MM.1S (cell line): ENCODE data around the gene HEATR1.

Source experiments
- DNase-seq: peaks from one replicate; pipeline ENCODE4 v3.0.0-alpha.2; 2015
- H2AFZ ChIP-seq: fragments of 300-600 bp; sonication (generic); 2 replicates; pipeline ENCODE4 v1.6.0; 2016; ENCODE audit warnings: antibody characterized with exemption, low read length
- H3F3A ChIP-seq: fragments of 300-600 bp; sonication (generic); 2 replicates; pipeline ENCODE4 v1.6.1; 2016; ENCODE audit warnings: mild to moderate bottlenecking, antibody characterized with exemption, low read length, moderate library complexity, mixed read lengths; ENCODE audit not compliant: insufficient read depth
- H3K27ac ChIP-seq: fragments of 300-600 bp; sonication (generic); 2 replicates; pipeline ENCODE4 v1.5.1; 2016; ENCODE audit warnings: mild to moderate bottlenecking, low read length
- H3K27me3 ChIP-seq: fragments of 300-600 bp; sonication (generic); replicated peaks from 2 replicates; pipeline ENCODE4 v1.6.0; 2016; ENCODE audit warnings: low read length; ENCODE audit not compliant: insufficient read depth
- H3K36me3 ChIP-seq: fragments of 300-600 bp; sonication (generic); replicated peaks from 2 replicates; pipeline ENCODE4 v1.6.1; 2016; ENCODE audit warnings: mild to moderate bottlenecking, low read length, mixed read lengths; ENCODE audit not compliant: insufficient read depth
- H3K4me1 ChIP-seq: fragments of 300-600 bp; sonication (generic); 2 replicates; pipeline ENCODE4 v1.6.1; 2016; ENCODE audit warnings: low read length, mixed read lengths
- H3K4me2 ChIP-seq: fragments of 300-600 bp; sonication (generic); 2 replicates; pipeline ENCODE4 v1.6.0; 2016; ENCODE audit warnings: low read depth, low read length
- H3K4me3 ChIP-seq: fragments of 300-600 bp; sonication (generic); 2 replicates; pipeline ENCODE4 v1.5.1; 2016; ENCODE audit warnings: low read length, mixed read lengths
- H3K79me2 ChIP-seq: fragments of 300-600 bp; sonication (generic); 2 replicates; pipeline ENCODE4 v1.6.1; 2016; ENCODE audit warnings: mixed run types, low read length, mixed read lengths
- H3K9ac ChIP-seq: fragments of 300-600 bp; sonication (generic); 2 replicates; pipeline ENCODE4 v1.6.1; 2016; ENCODE audit warnings: low read length, mixed read lengths
- H3K9me2 ChIP-seq: fragments of 300-600 bp; sonication (generic); replicated peaks from 2 replicates; pipeline ENCODE4 v1.6.1; 2016; ENCODE audit warnings: mild to moderate bottlenecking, low read length, mixed read lengths; ENCODE audit not compliant: insufficient read depth
- H3K9me3 ChIP-seq: fragments of 300-600 bp; sonication (generic); replicated peaks from 2 replicates; pipeline ENCODE4 v1.6.1; 2016; ENCODE audit warnings: mild to moderate bottlenecking, low read length, mixed read lengths; ENCODE audit not compliant: insufficient read depth
- H4K20me1 ChIP-seq: fragments of 300-600 bp; sonication (generic); 2 replicates; pipeline ENCODE4 v1.6.1; 2016; ENCODE audit warnings: mild to moderate bottlenecking, low read length, moderate library complexity, mixed read lengths; ENCODE audit not compliant: insufficient read depth
- CTCF ChIP-seq: fragments of 300-600 bp; sonication (generic); IDR thresholded peaks from 2 replicates; pipeline ENCODE4 v1.5.1; 2016; ENCODE audit warnings: antibody characterized with exemption, low read length, mixed read lengths
- EZH2 ChIP-seq: fragments of 300-600 bp; sonication (generic); optimal IDR thresholded peaks from 2 replicates; pipeline ENCODE3; 2017; ENCODE audit warnings: low read depth, mild to moderate bottlenecking, antibody characterized with exemption, low read length, mixed read lengths
- EZH2phosphoT487 ChIP-seq: fragments of 300-600 bp; sonication (generic); IDR thresholded peaks from 2 replicates; pipeline ENCODE4 v1.6.1; 2018; ENCODE audit warnings: antibody characterized with exemption, low read length

HEATR1 gene

GRCh38 chr1:236576004-236576403 is 28.3 kb downstream of the HEATR1 start:
- Histone ChIP-seq H3K4me3 (no peak overlapping the region), H3K27me3 (no peaks in the 10 kb centered on the region), H3K4me2 (no peak overlapping the region), H3K4me1 (no peaks in the 10 kb centered on the region), H3K79me2 (no peaks in the 10 kb centered on the region), H2AFZ (no peak overlapping the region), H3K9ac (no peak overlapping the region), H3K36me3 (peaks cover 16% of the 10 kb centered on the region), H4K20me1 (no peaks in the 10 kb centered on the region), H3F3A (no peaks in the 10 kb centered on the region), H3K27ac (no peak overlapping the region), H3K9me2 (no peaks in the 10 kb centered on the region), H3K9me3 (no peaks in the 10 kb centered on the region)
- no peak for DNase-seq
- TF ChIP-seq CTCF (no peak), EZH2phosphoT487 (no peak), EZH2 (no peak)

DNA sequence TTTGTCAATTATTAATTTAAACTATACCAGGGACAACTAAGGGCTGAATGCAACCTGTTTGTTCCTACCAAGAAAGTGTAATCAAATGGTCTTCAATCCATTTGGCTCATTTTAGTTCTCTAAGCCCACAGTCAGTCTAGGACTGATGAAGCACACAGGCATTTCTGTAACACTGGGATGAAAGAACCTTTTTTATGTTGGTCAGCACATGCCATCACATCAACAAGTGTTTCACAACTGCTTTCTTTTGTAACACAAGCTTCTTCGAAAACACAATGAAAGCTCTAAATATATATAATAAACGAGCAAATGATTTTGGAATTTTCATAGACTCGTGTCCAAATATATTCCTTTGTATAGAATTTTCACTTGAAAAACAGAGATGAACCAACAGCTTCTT is 28.8 kb downstream of the HEATR1 start:
- Histone ChIP-seq H3F3A (no peaks in the 10 kb centered on the region), H3K4me3 (no peak overlapping the region), H3K27ac (no peak overlapping the region), H3K9me3 (no peaks in the 10 kb centered on the region), H3K79me2 (no peaks in the 10 kb centered on the region), H3K9me2 (no peaks in the 10 kb centered on the region), H3K9ac (no peak overlapping the region), H2AFZ (no peak overlapping the region), H4K20me1 (no peaks in the 10 kb centered on the region), H3K36me3 (peaks cover 16% of the 10 kb centered on the region), H3K4me1 (no peaks in the 10 kb centered on the region), H3K4me2 (no peak overlapping the region), H3K27me3 (no peaks in the 10 kb centered on the region)
- TF ChIP-seq EZH2phosphoT487 = no peak
- TF ChIP-seq CTCF = no peak
- TF ChIP-seq EZH2 = no peak
- no peak for DNase-seq

DNA sequence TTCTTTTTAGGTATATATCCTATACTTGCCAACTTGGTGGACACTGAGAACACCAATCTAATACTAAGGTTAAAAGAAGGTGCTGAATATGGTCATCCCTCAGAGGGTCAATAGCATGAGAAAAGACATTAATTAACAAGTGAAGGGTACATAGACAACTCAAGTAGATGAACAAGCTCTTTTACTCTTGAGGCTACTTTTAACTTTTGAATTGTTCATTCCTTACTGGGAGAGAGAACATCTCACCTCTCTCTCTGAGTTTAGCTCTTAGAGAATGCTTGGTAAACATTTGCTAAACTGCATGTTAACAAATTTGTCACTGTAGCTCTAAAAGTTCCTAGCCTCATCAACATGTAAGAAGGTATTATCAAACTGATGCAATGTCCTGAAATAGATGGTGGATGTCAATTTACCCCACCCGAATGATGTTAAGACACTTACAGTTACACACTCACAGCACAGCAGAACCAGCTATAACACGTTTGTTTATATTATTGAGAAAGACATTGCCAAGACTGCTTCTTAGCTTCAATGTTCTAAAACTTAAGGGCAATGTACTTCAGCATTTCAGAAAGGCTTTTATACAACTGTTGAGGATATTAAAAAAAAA is 35.9 kb downstream of the HEATR1 start:
- no peak for DNase-seq
- no peaks in the 10 kb centered on the region for H4K20me1 ChIP-seq
- no peaks in the 10 kb centered on the region for H3F3A ChIP-seq
- no peaks in the 10 kb centered on the region for H3K9me2 ChIP-seq
- H3K4me1 ChIP-seq = no peaks in the 10 kb centered on the region
- no peak overlapping the region for H2AFZ ChIP-seq
- H3K9me3 ChIP-seq = no peaks in the 10 kb centered on the region
- no peak for TF ChIP-seq EZH2phosphoT487
- no peak for TF ChIP-seq CTCF
- TF ChIP-seq EZH2 = no peak
- peaks cover 40% of the 10 kb centered on the region for H3K36me3 ChIP-seq
- no peak overlapping the region for H3K27ac ChIP-seq
- no peak overlapping the region for H3K4me2 ChIP-seq
- no peak overlapping the region for H3K9ac ChIP-seq
- no peaks in the 10 kb centered on the region for H3K79me2 ChIP-seq
- H3K4me3 ChIP-seq = no peak overlapping the region
- H3K27me3 ChIP-seq = no peaks in the 10 kb centered on the region
